HepG2 (cell line): ENCODE data around the gene PPIB. TPM values are rescaled to one million over a fixed set of nuclear protein-coding genes. Genes with fewer than 3 reads are reported as not detected.

Experiments used
- ASH2L ChIP-seq: fragments of 300-600, 200-600 bp; sonication (generic); IDR thresholded peaks from 2 replicates; pipeline ENCODE4 v1.7.0; 2017; ENCODE audit warnings: low read depth, mild to moderate bottlenecking, moderate library complexity, mixed read lengths, low read length; ENCODE audit not compliant: insufficient read length
- CBX1 ChIP-seq: IDR thresholded peaks from one replicate; pipeline ENCODE4 v1.6.1; 2016; ENCODE audit warnings: antibody characterized with exemption, low read depth
- CBX5 ChIP-seq: sonication (generic); formaldehyde crosslinking; IDR thresholded peaks from 2 replicates; pipeline ENCODE4 v1.4.0; 2020; ENCODE audit warnings: missing genetic modification reagents, borderline replicate concordance
- FOXK2 ChIP-seq: fragments of 450-650 bp; IDR thresholded peaks from 2 replicates; pipeline ENCODE4 v1.6.1; 2016
- GATAD1 ChIP-seq: IDR thresholded peaks from 2 replicates; pipeline ENCODE4 v1.6.1; 2016; ENCODE audit warnings: missing genetic modification reagents, missing compliant biosample characterization
- HNRNPUL1 ChIP-seq: fragments of 200-400 bp; formaldehyde crosslinking; IDR thresholded peaks from 2 replicates; pipeline ENCODE4 v1.6.1; 2017; ENCODE audit warnings: low read depth, mild to moderate bottlenecking, low read length, moderate library complexity
- KDM4B ChIP-seq: sonication (generic); formaldehyde crosslinking; IDR thresholded peaks from 2 replicates; pipeline ENCODE4 v1.4.0; 2020; ENCODE audit warnings: missing genetic modification reagents
- KLF9 ChIP-seq: IDR thresholded peaks from 2 replicates; pipeline ENCODE4 v1.6.1; 2016; ENCODE audit warnings: low read depth
- KMT2A ChIP-seq: sonication (generic); formaldehyde crosslinking; IDR thresholded peaks from 2 replicates; pipeline ENCODE4 v1.4.0; 2020; ENCODE audit warnings: missing genetic modification reagents
- NKX3-1 ChIP-seq: sonication (generic); formaldehyde crosslinking; IDR thresholded peaks from 2 replicates; pipeline ENCODE4 v1.5.0; 2020; ENCODE audit warnings: missing genetic modification reagents
- PAF1 ChIP-seq: IDR thresholded peaks from 2 replicates; pipeline ENCODE4 v1.6.1; 2016; ENCODE audit warnings: missing genetic modification reagents, missing compliant biosample characterization
- PHF8 ChIP-seq: sonication (generic); formaldehyde crosslinking; IDR thresholded peaks from 2 replicates; pipeline ENCODE4 v1.5.0; 2020; ENCODE audit warnings: missing genetic modification reagents
- PREB ChIP-seq: sonication (generic); formaldehyde crosslinking; IDR thresholded peaks from 2 replicates; pipeline ENCODE4 v1.4.0; 2020; ENCODE audit warnings: missing genetic modification reagents
- REL ChIP-seq: sonication (generic); formaldehyde crosslinking; conservative IDR thresholded peaks from 2 replicates; pipeline ENCODE4 v1.8.0; 2022; ENCODE audit warnings: mild to moderate bottlenecking, missing genetic modification reagents, moderate library complexity
- U2AF1 ChIP-seq: fragments of 200-400 bp; formaldehyde crosslinking; optimal IDR thresholded peaks from 2 replicates; pipeline ENCODE3; 2017; ENCODE audit warnings: mild to moderate bottlenecking, low read depth, low read length
- ZEB1 ChIP-seq: IDR thresholded peaks from 2 replicates; pipeline ENCODE4 v1.6.1; 2012; ENCODE audit warnings: mild to moderate bottlenecking, low read depth, inconsistent platforms; ENCODE audit not compliant: insufficient replicate concordance
- ZFP36L1 ChIP-seq: sonication (generic); formaldehyde crosslinking; IDR thresholded peaks from 2 replicates; pipeline ENCODE4 v1.8.0; 2022; ENCODE audit warnings: mild to moderate bottlenecking, missing genetic modification reagents, moderate library complexity
- ZFY ChIP-seq: sonication (generic); formaldehyde crosslinking; IDR thresholded peaks from 2 replicates; pipeline ENCODE4 v1.4.0; 2020; ENCODE audit warnings: missing genetic modification reagents
- ZIK1 ChIP-seq: sonication (generic); formaldehyde crosslinking; IDR thresholded peaks from 2 replicates; pipeline ENCODE4 v1.5.0; 2020; ENCODE audit warnings: mild to moderate bottlenecking, low read depth, missing genetic modification reagents, borderline replicate concordance
- ZNF33B ChIP-seq: sonication (generic); formaldehyde crosslinking; IDR thresholded peaks from 2 replicates; pipeline ENCODE4 v1.5.1; 2020; ENCODE audit warnings: mild to moderate bottlenecking, missing genetic modification reagents
- ZNF530 ChIP-seq: sonication (generic); formaldehyde crosslinking; IDR thresholded peaks from 2 replicates; pipeline ENCODE4 v1.5.0; 2020; ENCODE audit warnings: low read depth, mild to moderate bottlenecking, missing genetic modification reagents
- ZNF543 ChIP-seq: sonication (generic); formaldehyde crosslinking; IDR thresholded peaks from 2 replicates; pipeline ENCODE4 v1.4.0; 2020; ENCODE audit warnings: mild to moderate bottlenecking, missing genetic modification reagents
- ZNF720 ChIP-seq: sonication (generic); formaldehyde crosslinking; IDR thresholded peaks from 2 replicates; pipeline ENCODE4 v1.4.0; 2020; ENCODE audit warnings: missing genetic modification reagents
- ZSCAN30 ChIP-seq: sonication (generic); formaldehyde crosslinking; IDR thresholded peaks from 2 replicates; pipeline ENCODE4 v1.5.0; 2020; ENCODE audit warnings: mild to moderate bottlenecking, missing genetic modification reagents
- polyA plus RNA-seq, 8 experiments: library from polyadenylated mRNA; depleted of rRNA in 3 of 8; stranded (reverse) in 7 of 8; unstranded in 1 of 8; fragments of >200 nt; fragmentation: Illumina TruSeq in 4 of 8; extraction: Trizol in 4 of 8; gene quantifications; 2 replicates each; pipeline versions ENCODE4 v1.2.1 to v1.2.3, GENCODE V29; 2011 to 2016; ENCODE audit warnings: low read depth in 4 of 8, missing spikeins in 1 of 8, mixed read lengths in 1 of 8; ENCODE audit not compliant: insufficient read depth in 1 of 8
- total RNA-seq, 5 experiments: library from RNA; depleted of rRNA; stranded (reverse); fragments of >200 nt; fragmentation: Illumina TruSeq; extraction: Trizol; gene quantifications; 2 replicates each; pipeline ENCODE4 v1.2.3, GENCODE V29; 2016; ENCODE audit warnings: low read depth in 1 of 5
- TF ChIP-seq, protein P1 (sequence below): IDR thresholded peaks from 2 replicates; pipeline ENCODE4 v1.6.1; 2012; ENCODE audit warnings: low read length, improper control_type of control experiment
- TF ChIP-seq, protein P2 (sequence below): sonication (generic); formaldehyde crosslinking; conservative IDR thresholded peaks from 2 replicates; pipeline ENCODE4 v1.4.0; 2020; ENCODE audit warnings: missing genetic modification reagents

The PPIB gene
- total and polyA plus RNA-seq, 2 of the 13 experiments (the other 11 are each of a cell fraction or from before 2014, with no cell fraction given) = 780 to 882 TPM

DNA sequence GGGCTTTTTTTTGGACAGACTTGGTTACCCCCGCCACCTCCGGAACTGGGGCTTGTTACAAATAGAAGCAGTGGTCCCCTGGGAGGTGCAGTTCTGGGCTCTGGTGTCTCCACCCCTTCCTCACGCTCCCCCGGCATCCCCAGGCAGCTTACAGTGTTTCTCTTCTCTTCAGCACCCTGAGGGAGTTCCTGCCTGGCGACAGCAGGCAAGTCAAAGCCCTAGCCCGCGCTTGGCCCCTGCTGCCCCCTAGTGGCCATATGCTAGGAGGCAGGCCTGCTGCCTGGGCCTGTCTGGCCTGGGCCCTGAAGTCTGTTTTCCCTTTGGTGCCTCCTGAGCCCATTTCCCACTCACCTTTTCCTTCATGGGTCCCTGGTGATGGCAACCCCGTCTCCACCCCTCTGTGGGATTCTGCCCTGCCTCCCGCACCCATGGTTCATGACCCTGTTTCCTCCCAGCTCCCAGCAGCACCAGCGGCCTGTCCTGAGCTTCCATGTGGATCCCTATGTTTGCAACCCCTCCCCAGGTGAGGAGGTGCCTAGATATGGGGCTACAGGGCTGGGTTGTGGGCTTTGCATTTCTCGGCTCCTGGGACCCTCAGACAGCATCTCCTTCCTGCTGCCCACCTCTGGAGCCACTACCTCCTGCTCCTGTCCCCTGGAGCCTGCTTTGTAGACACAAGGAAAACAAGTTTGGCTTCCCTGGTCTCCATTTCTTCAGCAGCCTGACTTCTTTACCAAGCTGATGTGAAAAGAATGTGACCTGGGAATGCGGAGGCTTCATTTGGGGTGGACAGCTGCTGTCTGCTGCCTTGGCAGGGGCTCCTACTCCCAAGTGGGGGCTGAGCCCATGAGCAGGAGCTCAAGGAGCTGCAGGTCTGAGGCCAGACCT is 9.1 kb downstream of the PPIB start (continued):
- TF ChIP-seq, protein P1, sequence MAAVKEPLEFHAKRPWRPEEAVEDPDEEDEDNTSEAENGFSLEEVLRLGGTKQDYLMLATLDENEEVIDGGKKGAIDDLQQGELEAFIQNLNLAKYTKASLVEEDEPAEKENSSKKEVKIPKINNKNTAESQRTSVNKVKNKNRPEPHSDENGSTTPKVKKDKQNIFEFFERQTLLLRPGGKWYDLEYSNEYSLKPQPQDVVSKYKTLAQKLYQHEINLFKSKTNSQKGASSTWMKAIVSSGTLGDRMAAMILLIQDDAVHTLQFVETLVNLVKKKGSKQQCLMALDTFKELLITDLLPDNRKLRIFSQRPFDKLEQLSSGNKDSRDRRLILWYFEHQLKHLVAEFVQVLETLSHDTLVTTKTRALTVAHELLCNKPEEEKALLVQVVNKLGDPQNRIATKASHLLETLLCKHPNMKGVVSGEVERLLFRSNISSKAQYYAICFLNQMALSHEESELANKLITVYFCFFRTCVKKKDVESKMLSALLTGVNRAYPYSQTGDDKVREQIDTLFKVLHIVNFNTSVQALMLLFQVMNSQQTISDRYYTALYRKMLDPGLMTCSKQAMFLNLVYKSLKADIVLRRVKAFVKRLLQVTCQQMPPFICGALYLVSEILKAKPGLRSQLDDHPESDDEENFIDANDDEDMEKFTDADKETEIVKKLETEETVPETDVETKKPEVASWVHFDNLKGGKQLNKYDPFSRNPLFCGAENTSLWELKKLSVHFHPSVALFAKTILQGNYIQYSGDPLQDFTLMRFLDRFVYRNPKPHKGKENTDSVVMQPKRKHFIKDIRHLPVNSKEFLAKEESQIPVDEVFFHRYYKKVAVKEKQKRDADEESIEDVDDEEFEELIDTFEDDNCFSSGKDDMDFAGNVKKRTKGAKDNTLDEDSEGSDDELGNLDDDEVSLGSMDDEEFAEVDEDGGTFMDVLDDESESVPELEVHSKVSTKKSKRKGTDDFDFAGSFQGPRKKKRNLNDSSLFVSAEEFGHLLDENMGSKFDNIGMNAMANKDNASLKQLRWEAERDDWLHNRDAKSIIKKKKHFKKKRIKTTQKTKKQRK = no peak
- TF ChIP-seq GATAD1 (CRISPR knock-in tag) = no peak
- peak; percentile 79 for TF ChIP-seq ZFY (CRISPR knock-in tag)
- no peak for TF ChIP-seq HNRNPUL1
- TF ChIP-seq KDM4B (CRISPR knock-in tag) = no peak
- TF ChIP-seq ZNF530 (CRISPR knock-in tag) = no peak
- TF ChIP-seq FOXK2 = no peak
- TF ChIP-seq PAF1 (CRISPR knock-in tag) = no peak; the same call in 1 of the 2 replicates
- no peak for TF ChIP-seq CBX1
- no peak; the same call in 1 of the 2 replicates for TF ChIP-seq ZNF33B
- no peak for TF ChIP-seq ZEB1
- no peak for TF ChIP-seq KLF9 (CRISPR knock-in tag)
- TF ChIP-seq REL (CRISPR knock-in tag) = no peak
- TF ChIP-seq ZNF543 (CRISPR knock-in tag) = no peak
- no peak for TF ChIP-seq ASH2L
- TF ChIP-seq, protein P2, sequence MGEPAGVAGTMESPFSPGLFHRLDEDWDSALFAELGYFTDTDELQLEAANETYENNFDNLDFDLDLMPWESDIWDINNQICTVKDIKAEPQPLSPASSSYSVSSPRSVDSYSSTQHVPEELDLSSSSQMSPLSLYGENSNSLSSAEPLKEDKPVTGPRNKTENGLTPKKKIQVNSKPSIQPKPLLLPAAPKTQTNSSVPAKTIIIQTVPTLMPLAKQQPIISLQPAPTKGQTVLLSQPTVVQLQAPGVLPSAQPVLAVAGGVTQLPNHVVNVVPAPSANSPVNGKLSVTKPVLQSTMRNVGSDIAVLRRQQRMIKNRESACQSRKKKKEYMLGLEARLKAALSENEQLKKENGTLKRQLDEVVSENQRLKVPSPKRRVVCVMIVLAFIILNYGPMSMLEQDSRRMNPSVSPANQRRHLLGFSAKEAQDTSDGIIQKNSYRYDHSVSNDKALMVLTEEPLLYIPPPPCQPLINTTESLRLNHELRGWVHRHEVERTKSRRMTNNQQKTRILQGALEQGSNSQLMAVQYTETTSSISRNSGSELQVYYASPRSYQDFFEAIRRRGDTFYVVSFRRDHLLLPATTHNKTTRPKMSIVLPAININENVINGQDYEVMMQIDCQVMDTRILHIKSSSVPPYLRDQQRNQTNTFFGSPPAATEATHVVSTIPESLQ (CRISPR knock-in tag) = no peak
- no peak for TF ChIP-seq PREB
- TF ChIP-seq ZIK1 = 0 out of 2 replicates have a peak, but pooled peaks have one; percentile 20
- no peak for TF ChIP-seq ZSCAN30 (CRISPR knock-in tag)
- TF ChIP-seq CBX5 (CRISPR knock-in tag) = 0 out of 2 replicates have a peak, but pooled peaks have one; percentile 61
- no peak for TF ChIP-seq ZNF720
- TF ChIP-seq ZFP36L1 (CRISPR knock-in tag) = no peak
- TF ChIP-seq PHF8 (CRISPR knock-in tag) = 0 out of 2 replicates have a peak, but pooled peaks have one; percentile 27
- TF ChIP-seq U2AF1 = no peak
- no peak for TF ChIP-seq KMT2A (CRISPR knock-in tag)
- TF ChIP-seq NKX3-1 (CRISPR knock-in tag) = no peak
